B cell (primary cell): ENCODE data around the gene NPR2.

Experiments
- EZH2 ChIP-seq: IDR thresholded peaks from 2 replicates; pipeline ENCODE4 v1.6.1; 2012; ENCODE audit warnings: borderline replicate concordance, low read depth, mild to moderate bottlenecking, moderate library complexity, low read length; ENCODE audit not compliant: insufficient read depth, poor library complexity, severe bottlenecking
- TF ChIP-seq, protein P1 (sequence below): fragments of 200-600 bp; IDR thresholded peaks from one replicate; pipeline ENCODE4 v1.8.0; 2022; ENCODE audit warnings: antibody characterized with exemption, mild to moderate bottlenecking

DNA sequence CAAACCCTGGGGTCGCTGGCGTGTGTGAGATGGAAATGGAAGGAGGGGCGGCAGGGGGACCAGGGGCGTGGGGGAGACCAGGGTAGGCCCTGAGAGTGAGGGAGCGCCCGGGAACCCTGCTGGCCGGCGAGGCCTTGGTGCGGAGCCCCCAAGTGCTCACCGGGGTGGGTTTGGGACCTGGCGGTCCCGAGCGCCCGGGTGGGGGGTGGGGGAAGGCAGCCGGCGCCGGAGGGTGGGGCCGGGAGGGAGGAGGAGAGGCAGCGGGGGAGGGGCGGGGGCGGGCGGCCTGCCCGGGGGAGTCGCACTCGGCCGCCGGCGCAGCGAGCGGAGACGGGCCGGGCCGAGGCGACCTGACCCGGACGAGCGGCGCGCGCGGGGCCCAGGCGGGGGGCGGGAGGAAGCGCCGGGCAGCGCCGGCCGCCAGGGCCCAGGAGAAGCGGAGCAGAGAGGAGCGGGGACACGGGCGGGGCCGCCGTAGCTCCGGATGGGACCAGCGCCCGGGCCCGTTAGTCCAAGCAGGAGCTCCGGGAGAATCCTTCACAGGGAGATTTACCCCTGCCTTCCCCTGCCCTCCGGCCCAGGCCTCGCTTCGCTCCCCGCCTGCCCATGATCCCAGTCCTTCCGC, at the start of gene NPR2:
- TF ChIP-seq, protein P1, sequence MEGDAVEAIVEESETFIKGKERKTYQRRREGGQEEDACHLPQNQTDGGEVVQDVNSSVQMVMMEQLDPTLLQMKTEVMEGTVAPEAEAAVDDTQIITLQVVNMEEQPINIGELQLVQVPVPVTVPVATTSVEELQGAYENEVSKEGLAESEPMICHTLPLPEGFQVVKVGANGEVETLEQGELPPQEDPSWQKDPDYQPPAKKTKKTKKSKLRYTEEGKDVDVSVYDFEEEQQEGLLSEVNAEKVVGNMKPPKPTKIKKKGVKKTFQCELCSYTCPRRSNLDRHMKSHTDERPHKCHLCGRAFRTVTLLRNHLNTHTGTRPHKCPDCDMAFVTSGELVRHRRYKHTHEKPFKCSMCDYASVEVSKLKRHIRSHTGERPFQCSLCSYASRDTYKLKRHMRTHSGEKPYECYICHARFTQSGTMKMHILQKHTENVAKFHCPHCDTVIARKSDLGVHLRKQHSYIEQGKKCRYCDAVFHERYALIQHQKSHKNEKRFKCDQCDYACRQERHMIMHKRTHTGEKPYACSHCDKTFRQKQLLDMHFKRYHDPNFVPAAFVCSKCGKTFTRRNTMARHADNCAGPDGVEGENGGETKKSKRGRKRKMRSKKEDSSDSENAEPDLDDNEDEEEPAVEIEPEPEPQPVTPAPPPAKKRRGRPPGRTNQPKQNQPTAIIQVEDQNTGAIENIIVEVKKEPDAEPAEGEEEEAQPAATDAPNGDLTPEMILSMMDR = no peak
- TF ChIP-seq EZH2 = no peak
